B cell (primary cell): ENCODE data around the gene STT3A. TPM values are rescaled to one million over a fixed set of nuclear protein-coding genes. Genes with fewer than 3 reads are reported as not detected.

Source experiments
- ATAC-seq: fragments of 200-7000 bp; cut with Tn5 transposase; one replicate; pipeline ENCODE4 v1.10.0; 2021; ENCODE audit warnings: low read depth, mild to moderate bottlenecking, moderate number of reproducible peaks, moderate library complexity
- CTCF ChIA-PET: fragments of 350-600 bp; sonication (Branson Sonifier 250); formaldehyde crosslinking; loops from one replicate; lab custom pipeline; 2021; ENCODE audit warnings: antibody characterized with exemption, inconsistent platforms; lab: Charles Lee
- POLR2A ChIA-PET: fragments of 350-600 bp; sonication (Branson Sonifier 250); formaldehyde crosslinking; loops from one replicate; lab custom pipeline; 2021; ENCODE audit warnings: antibody characterized with exemption; lab: Charles Lee
- DNase-seq: peaks from one replicate; pipeline ENCODE4 v3.0.0; 2013
- H2AFZ ChIP-seq: 2 replicates; pipeline ENCODE4 v1.6.1; 2012; ENCODE audit warnings: mild to moderate bottlenecking, low read depth, low read length; ENCODE audit not compliant: insufficient read depth, poor library complexity, severe bottlenecking
- H3K27ac ChIP-seq, 2 donors: 1 replicate in 1 of 2; 2 replicates in 1 of 2; pipeline ENCODE4 v1.5.1; 2012 to 2013; ENCODE audit warnings: low read length in 2 of 2, mild to moderate bottlenecking in 2 of 2, moderate library complexity in 1 of 2
- H3K27me3 ChIP-seq, 4 experiments: fragments of 200-600 bp in 1 of 4; sonication (generic) in 1 of 4; replicated peaks in 1 of 4; 1 replicate in 2 of 4; 2 replicates in 2 of 4; pipeline versions ENCODE4 v1.6.1 to v1.7.0; 2013 to 2016; ENCODE audit warnings: low read length in 3 of 4, mild to moderate bottlenecking in 2 of 4, mixed read lengths in 1 of 4, moderate library complexity in 1 of 4; ENCODE audit not compliant: insufficient read depth in 4 of 4, control insufficient read depth in 3 of 4; ENCODE audit errors: control extremely low read depth in 1 of 4
- H3K36me3 ChIP-seq, 2 experiments: replicated peaks in 1 of 2; 1 replicate in 1 of 2; 2 replicates in 1 of 2; pipeline versions ENCODE4 v1.6.1 to v1.7.1; 2013; ENCODE audit warnings: low read length in 1 of 2; ENCODE audit not compliant: insufficient read depth in 2 of 2, control insufficient read depth in 1 of 2; ENCODE audit errors: control extremely low read depth in 1 of 2, extremely low read depth in 1 of 2
- H3K4me1 ChIP-seq, 2 donors: fragments of 200-600 bp in 1 of 2; sonication (generic) in 1 of 2; 1 replicate in 1 of 2; 2 replicates in 1 of 2; pipeline versions ENCODE4 v1.5.1 to v1.6.1; 2013 to 2017; ENCODE audit warnings: low read length in 2 of 2; ENCODE audit not compliant: control insufficient read depth in 2 of 2, insufficient read depth in 2 of 2
- H3K4me2 ChIP-seq: replicated peaks from 2 replicates; pipeline ENCODE3; 2012; ENCODE audit warnings: mild to moderate bottlenecking, low read depth, low read length; ENCODE audit not compliant: poor library complexity, severe bottlenecking
- H3K4me3 ChIP-seq, 5 experiments: fragments of 200-600 bp in 1 of 5; sonication (generic) in 1 of 5; 1 replicate in 3 of 5; 2 replicates in 2 of 5; pipeline versions ENCODE4 v1.5.1 to v1.7.0; 2011 to 2016; ENCODE audit warnings: low read length in 4 of 5, mild to moderate bottlenecking in 4 of 5, low read depth in 2 of 5, control low read depth in 1 of 5, moderate library complexity in 1 of 5; ENCODE audit not compliant: insufficient read depth in 1 of 5; ENCODE audit errors: control extremely low read depth in 1 of 5, extremely low read depth in 1 of 5
- H3K79me2 ChIP-seq: fragments of 200-600 bp; sonication (generic); one replicate; pipeline ENCODE4 v1.6.0; 2016; ENCODE audit warnings: low read length; ENCODE audit not compliant: control insufficient read depth, insufficient read depth
- H3K9ac ChIP-seq: fragments of 200-600 bp; sonication (generic); 2 replicates; pipeline ENCODE4 v1.6.1; 2017; ENCODE audit warnings: mild to moderate bottlenecking, low read length, moderate library complexity
- H3K9me3 ChIP-seq, 3 donors: one replicate each; pipeline versions ENCODE4 v1.6.1 to v1.7.1; 2013; ENCODE audit warnings: low read length in 2 of 3; ENCODE audit not compliant: control insufficient read depth in 2 of 3, insufficient read depth in 1 of 3; ENCODE audit errors: control extremely low read depth in 1 of 3
- H4K20me1 ChIP-seq: 2 replicates; pipeline ENCODE4 v1.6.0; 2012; ENCODE audit warnings: mild to moderate bottlenecking, low read length; ENCODE audit not compliant: insufficient read depth, control insufficient read depth, poor library complexity, severe bottlenecking
- H3K27ac Mint-ChIP-seq: one replicate; pipeline ENCODE4 v1.8.0; 2021; ENCODE audit warnings: mixed read lengths
- H3K27me3 Mint-ChIP-seq: one replicate; pipeline ENCODE4 v1.8.0; 2021; ENCODE audit warnings: mixed read lengths
- H3K4me1 Mint-ChIP-seq: one replicate; pipeline ENCODE4 v1.8.0; 2021; ENCODE audit warnings: mixed read lengths
- H3K4me3 Mint-ChIP-seq: one replicate; pipeline ENCODE4 v1.8.0; 2021; ENCODE audit warnings: mixed read lengths
- H3K9me3 Mint-ChIP-seq: one replicate; pipeline ENCODE4 v1.8.0; 2022; ENCODE audit warnings: mixed read lengths; ENCODE audit not compliant: insufficient read depth
- CTCF ChIP-seq: fragments of 200-600 bp; IDR thresholded peaks from one replicate; pipeline ENCODE4 v1.8.0; 2022; ENCODE audit warnings: antibody characterized with exemption, mild to moderate bottlenecking
- EZH2 ChIP-seq: IDR thresholded peaks from 2 replicates; pipeline ENCODE4 v1.6.1; 2012; ENCODE audit warnings: borderline replicate concordance, low read depth, mild to moderate bottlenecking, moderate library complexity, low read length; ENCODE audit not compliant: insufficient read depth, poor library complexity, severe bottlenecking
- WGBS: methylation state at CpG from one replicate; pipeline ENCODE4 v1.1.5; 2013; ENCODE audit warnings: missing lambda C conversion rate; ENCODE audit not compliant: insufficient coverage; 5-methylcytosine and 5-hydroxymethylcytosine counted together
- intact Hi-C: fragments of 100-400 bp; cut with micrococcal nuclease; formaldehyde crosslinking; loops from one replicate; pipeline ENCODE4 v1.10.0; 2022
- polyA plus RNA-seq: library from polyadenylated mRNA; depleted of rRNA; stranded (reverse); fragments of >200 nt; gene quantifications from 2 replicates; pipeline ENCODE4 v1.2.3, GENCODE V29; 2012
- total RNA-seq, 2 donors: library from RNA; stranded (reverse); fragments of 120-200 nt in 1 of 2; gene quantifications; 1 replicate in 1 of 2; 2 replicates in 1 of 2; pipeline versions ENCODE4 v1.2.3 to v1.2.4, GENCODE V29; 2013 to 2022

Gene STT3A
- total and polyA plus RNA-seq, 2 donors (not counting 1 experiment from before 2014, with no cell fraction given), result 29.7 to 78.4 TPM

GRCh38 chr11:125623064-125623463 lies 30.4 kb downstream of the STT3A start:
- Histone ChIP-seq H2AFZ (no peak overlapping the region), H3K4me1 (peaks cover 11 to 18% of the 10 kb centered on the region in 2 donors), H4K20me1 (no peaks in the 10 kb centered on the region), H3K4me2 (no peak overlapping the region), H3K27ac (no peak overlapping the region), H3K79me2 (no peaks in the 10 kb centered on the region), H3K9me3 (no peaks in the 10 kb centered on the region), H3K4me3 (no peak overlapping the region), H3K36me3 (peaks cover 0 to 35% of the 10 kb centered on the region in 2 experiments), H3K27me3 (no peaks in the 10 kb centered on the region), H3K9ac (no peak overlapping the region)
- intact Hi-C loops, result no loop called here
- ChIA-PET POLR2A (interaction anchor here (1.1 kb wide), 1 partner anchor 280 kb away, joined by 3 read pairs; the partner anchor contains the start of gene PUS3), CTCF (no interaction called here)
- ATAC-seq (no peak), DNase-seq (no peak)
- no CpG with 5 or more reads among the region's 1 CpG for WGBS
- no peak overlapping the region for H3K4me3 Mint-ChIP-seq
- peaks cover 14% of the 10 kb centered on the region for H3K4me1 Mint-ChIP-seq
- H3K9me3 Mint-ChIP-seq, result no peaks in the 10 kb centered on the region
- TF ChIP-seq CTCF (no peak), EZH2 (no peak)
- no peak overlapping the region for H3K27ac Mint-ChIP-seq
- no peaks in the 10 kb centered on the region for H3K27me3 Mint-ChIP-seq

GRCh38 chr11:125624756-125625213 lies 32.1 kb downstream of the STT3A start, which contains the start of gene CHEK1:
Gene CHEK1, plus strand, starts transcription at chr11:125625163. Its CDS starts 1,606 bp downstream, at chr11:125626769.
- H3K4me1 Mint-ChIP-seq, result peaks cover 14% of the 10 kb centered on the region
- H3K27me3 Mint-ChIP-seq, result no peaks in the 10 kb centered on the region
- H3K36me3 ChIP-seq, result peaks cover 0 to 18% of the 10 kb centered on the region in 2 experiments
- peak within 1 kb of the TSS; percentile 90 for H3K9ac ChIP-seq
- peaks cover 11 to 18% of the 10 kb centered on the region in 2 donors for H3K4me1 ChIP-seq
- POLR2A ChIA-PET, result interaction anchor here (1.2 to 1.5 kb wide), 2 partner anchors 32 to 263 kb away, joined by 5 to 6 read pairs; partner anchors contain the start of genes HYLS1 and STT3A
- ATAC-seq (no peak), DNase-seq (no peak)
- peak within 1 kb of the TSS; percentile 97 to 98 for H3K27ac ChIP-seq
- TF ChIP-seq EZH2, result no peak
- TF ChIP-seq CTCF, result no peak
- intact Hi-C loops, result loop anchor here (1.0 kb wide), 6 partner anchors 32 to 587 kb away; partner anchors contain the start of genes EI24, FAM118B, HYLS1 and PUS3
- H3K4me3 ChIP-seq, result peak within 1 kb of the TSS; percentile 81 to 96 (median 94)
- no peaks in the 10 kb centered on the region for H3K9me3 ChIP-seq
- peak within 1 kb of the TSS; percentile 84 for H2AFZ ChIP-seq
- H3K4me2 ChIP-seq, result peak within 1 kb of the TSS; percentile 85
- H3K27ac Mint-ChIP-seq, result peak within 1 kb of the TSS; percentile 98
- H3K9me3 Mint-ChIP-seq, result no peaks in the 10 kb centered on the region
- peak within 1 kb of the TSS; percentile 95 for H3K4me3 Mint-ChIP-seq
- CTCF ChIA-PET, result interaction anchor here (0.7 to 1.6 kb wide), 3 partner anchors 9 to 62 kb away, joined by 3 to 5 read pairs (median 4); partner anchors contain the start of gene EI24
- H3K27me3 ChIP-seq, result no peaks in the 10 kb centered on the region
- WGBS, result 100% methylated on average over 1 of the region's 9 CpGs
- no peaks in the 10 kb centered on the region for H3K79me2 ChIP-seq
- no peaks in the 10 kb centered on the region for H4K20me1 ChIP-seq
